C4-2B (cell line): ENCODE data around the gene CEACAM20.
"Not testable (repeated sequence)": the region's sequence is repeated elsewhere in the genome, so short reads cannot be mapped to it uniquely, and the experiment has no call there.

ENCODE experiments used
- H3K27ac ChIP-seq: fragments of 450-650 bp; 2 replicates; pipeline ENCODE4 v1.5.1; 2017
- ZFX ChIP-seq: fragments of 450-650 bp; IDR thresholded peaks from 2 replicates; pipeline ENCODE4 v1.6.1; 2017
- TF ChIP-seq, protein P1 (sequence below): fragments of 450-650 bp; conservative IDR thresholded peaks from 2 replicates; pipeline ENCODE4 v1.5.1; 2017; ENCODE audit warnings: mild to moderate bottlenecking

The CEACAM20 gene

DNA sequence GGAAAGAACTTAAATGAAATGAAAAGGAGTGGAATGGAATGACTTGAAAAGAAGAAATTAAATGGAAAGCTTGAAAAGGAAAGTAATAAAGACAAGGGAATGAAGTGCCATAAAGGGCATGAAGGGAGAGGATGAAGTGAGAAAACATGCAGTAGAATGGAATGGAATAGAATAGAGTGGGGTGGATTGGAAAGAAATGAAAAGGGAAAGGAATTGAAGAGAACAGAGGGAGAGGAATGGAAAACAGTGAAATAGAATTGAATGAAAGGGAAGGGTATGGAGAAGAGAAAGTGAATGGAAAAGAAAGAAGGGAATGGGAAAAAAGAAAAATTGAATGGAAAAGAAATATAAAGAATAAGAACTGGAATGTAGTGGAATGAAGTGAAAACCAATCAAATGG is 20.0 kb downstream of the CEACAM20 start:
- no peak overlapping the region for H3K27ac ChIP-seq
- TF ChIP-seq ZFX = no peak
- TF ChIP-seq, protein P1, sequence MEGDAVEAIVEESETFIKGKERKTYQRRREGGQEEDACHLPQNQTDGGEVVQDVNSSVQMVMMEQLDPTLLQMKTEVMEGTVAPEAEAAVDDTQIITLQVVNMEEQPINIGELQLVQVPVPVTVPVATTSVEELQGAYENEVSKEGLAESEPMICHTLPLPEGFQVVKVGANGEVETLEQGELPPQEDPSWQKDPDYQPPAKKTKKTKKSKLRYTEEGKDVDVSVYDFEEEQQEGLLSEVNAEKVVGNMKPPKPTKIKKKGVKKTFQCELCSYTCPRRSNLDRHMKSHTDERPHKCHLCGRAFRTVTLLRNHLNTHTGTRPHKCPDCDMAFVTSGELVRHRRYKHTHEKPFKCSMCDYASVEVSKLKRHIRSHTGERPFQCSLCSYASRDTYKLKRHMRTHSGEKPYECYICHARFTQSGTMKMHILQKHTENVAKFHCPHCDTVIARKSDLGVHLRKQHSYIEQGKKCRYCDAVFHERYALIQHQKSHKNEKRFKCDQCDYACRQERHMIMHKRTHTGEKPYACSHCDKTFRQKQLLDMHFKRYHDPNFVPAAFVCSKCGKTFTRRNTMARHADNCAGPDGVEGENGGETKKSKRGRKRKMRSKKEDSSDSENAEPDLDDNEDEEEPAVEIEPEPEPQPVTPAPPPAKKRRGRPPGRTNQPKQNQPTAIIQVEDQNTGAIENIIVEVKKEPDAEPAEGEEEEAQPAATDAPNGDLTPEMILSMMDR = no peak

DNA sequence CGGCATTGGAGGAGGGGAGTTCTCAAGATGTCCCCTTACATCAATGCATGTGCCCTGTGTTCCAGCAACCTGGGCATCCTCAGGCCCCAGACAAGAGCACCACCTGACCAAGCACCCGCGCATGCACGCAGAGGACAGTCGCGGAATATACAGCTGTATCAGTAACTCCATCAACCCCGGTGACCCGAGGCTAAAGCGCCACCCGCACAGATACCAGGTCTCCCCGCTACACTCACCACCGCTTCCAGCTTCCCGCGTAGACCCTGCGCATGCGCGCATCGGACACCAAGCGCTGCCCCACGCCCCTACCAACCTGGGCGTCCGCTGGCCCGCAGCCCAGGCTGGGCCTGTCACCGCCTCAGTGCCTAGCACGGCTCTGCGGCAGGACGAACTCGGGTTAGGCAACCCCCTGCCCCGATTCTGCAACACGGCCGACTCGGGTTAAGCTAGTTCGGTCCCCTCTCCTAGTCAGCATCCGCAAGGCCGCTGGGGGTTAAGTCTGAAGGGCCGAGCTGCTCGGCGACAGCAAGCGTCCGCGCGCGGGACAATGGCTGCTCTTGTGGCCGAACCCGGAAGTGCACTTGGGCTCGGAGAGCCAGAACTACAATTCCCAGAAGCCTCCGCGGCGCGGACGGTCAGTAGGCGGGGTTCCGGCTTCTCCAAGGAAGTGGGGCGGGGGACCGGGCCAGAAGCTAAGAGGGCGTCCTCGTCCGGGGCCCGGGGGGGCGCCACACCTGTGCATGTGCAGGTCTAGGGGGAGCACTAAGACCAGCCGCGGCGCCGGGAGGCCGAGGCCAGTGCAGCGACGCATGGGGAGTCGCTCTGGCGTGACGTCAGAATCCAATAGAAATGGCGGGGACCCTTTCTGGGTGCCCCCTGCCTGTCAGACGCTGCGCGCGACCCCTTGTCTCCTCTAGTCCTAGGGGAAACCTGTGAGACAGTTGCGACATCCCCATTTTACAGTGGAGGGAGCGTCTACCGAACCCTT is 29.2 kb downstream of the CEACAM20 start, which contains the start of gene ZNF180:
Gene ZNF180 (minus strand): TSS at position 561 of the 988 bp plus-strand sequence. CDS start 3,188 bp downstream, outside the sequence.
- TF ChIP-seq, protein P1 = peak; percentile 28
- TF ChIP-seq ZFX = peak; percentile 96
- peak within 1 kb of the TSS; percentile 86 for H3K27ac ChIP-seq

DNA sequence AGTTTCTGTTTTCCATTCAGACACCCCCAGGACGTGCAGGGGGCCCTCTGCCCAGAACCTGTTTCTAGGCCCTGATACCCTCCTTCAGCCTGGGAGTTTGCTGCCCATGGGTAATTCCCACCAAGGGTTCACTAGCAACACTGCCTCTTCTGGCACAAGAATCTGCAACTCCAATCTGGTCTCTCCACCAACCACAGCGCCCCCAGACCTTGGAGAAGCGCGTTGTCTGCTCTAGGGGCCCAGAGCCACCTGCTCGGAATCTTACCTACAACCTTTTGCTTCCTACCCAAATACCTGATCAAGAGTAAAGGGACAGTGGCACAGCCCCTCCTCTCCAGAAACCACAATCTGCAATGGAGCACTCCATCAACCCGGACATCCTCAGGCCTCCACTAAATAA is 29.9 kb downstream of the CEACAM20 start:
- TF ChIP-seq, protein P1 = no peak
- no peak for TF ChIP-seq ZFX
- peak overlapping the region; percentile 86 for H3K27ac ChIP-seq

DNA sequence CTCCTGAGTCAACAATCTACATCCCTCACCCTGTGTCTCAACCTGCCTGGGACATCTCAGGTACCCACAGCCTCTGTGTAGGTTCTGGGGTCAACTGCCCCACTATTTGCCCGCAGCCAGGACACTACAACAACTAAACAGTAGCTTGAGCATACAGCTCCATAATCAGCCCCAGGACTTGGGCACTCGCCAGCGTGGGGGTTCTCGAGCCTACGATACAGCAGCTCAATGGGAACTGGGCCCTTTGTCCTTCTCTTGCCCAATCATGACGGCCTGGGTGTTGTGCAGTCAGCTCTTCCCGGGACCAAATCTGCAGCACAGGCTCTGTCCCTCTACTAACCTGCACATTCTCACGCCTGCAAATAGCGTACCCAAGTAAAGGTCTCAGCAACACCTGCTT is 30.5 kb downstream of the CEACAM20 start:
- TF ChIP-seq ZFX = no peak
- TF ChIP-seq, protein P1 = no peak
- H3K27ac ChIP-seq = no peak overlapping the region

DNA sequence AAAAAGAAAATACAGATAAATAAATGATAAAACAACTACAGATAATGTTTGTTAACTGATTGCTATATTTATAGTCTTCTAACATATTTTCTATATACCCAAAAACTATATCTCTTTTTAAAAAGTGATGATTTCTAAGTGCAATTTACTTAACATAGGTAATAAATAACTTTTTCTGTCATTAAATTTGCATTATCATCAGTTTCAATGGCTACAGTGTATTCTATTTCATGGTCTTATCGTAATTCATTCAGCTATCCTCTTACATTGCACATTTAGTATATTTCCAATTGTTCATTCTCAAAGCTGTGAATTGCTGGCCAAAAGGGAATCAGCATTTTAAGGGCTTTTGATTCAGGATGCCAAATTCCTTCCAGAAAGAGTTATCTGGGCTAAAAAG is 32.8 kb downstream of the CEACAM20 start:
- TF ChIP-seq, protein P1 = no peak
- TF ChIP-seq ZFX = no peak
- no peak overlapping the region for H3K27ac ChIP-seq

DNA sequence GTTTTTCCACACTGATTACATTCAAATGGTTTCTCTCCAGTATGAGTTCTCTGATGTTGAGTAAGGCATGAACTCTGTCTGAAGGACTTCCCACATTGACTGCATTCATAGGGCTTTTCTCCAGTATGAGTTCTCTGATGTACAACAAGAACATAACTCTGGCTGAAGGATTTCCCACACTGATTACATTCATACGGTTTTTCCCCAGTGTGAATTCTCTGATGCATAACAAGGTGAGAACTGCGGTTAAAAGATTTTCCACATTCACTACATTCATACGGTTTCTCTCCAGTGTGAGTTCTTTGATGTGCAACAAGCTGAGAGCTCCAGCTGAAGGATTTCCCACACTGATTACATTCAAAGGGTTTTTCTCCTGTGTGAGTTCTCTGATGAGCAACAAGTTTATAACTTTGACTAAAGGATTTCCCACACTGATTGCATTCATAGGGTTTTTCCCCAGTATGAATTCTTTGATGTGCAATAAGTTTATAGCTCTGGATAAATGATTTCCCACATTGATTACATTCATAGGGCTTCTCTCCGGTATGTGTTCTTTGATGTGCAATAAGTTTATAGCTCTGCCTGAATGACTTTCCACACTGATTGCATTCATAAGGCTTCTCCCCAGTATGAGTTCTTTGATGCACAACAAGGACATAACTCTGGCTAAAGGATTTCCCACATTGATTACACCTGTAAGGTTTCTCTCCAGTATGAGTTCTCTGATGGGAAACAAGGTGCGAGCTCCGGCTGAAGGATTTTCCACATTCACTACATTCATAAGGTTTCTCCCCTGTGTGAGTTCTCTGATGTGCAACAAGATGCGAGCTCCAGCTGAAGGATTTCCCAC is 52.7 kb downstream of the CEACAM20 start:
- no peak for TF ChIP-seq ZFX
- TF ChIP-seq, protein P1 = no peak

DNA sequence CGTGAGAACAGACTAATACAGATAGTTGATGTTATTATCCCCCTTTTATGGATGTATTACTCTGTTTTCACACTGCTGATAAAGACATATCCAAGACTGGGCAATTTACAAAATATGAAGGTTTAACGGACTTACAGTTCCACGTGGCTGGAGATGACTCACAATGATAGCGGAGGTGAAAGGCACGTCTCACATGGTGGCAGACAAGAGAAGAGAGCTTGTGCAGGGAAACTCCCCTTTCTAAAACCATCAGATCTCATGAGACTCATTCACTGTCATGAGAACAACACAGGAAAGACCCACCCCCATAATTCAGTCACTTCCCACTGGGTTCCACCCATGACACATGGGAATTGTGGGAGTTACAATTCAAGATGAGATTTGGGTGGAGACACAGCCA is 60.7 kb downstream of the CEACAM20 start:
- H3K27ac ChIP-seq = not testable (repeated sequence)

More for the DNA sequence above, 52.7 kb downstream of the CEACAM20 start:
- H3K27ac ChIP-seq = no peak overlapping the region

DNA sequence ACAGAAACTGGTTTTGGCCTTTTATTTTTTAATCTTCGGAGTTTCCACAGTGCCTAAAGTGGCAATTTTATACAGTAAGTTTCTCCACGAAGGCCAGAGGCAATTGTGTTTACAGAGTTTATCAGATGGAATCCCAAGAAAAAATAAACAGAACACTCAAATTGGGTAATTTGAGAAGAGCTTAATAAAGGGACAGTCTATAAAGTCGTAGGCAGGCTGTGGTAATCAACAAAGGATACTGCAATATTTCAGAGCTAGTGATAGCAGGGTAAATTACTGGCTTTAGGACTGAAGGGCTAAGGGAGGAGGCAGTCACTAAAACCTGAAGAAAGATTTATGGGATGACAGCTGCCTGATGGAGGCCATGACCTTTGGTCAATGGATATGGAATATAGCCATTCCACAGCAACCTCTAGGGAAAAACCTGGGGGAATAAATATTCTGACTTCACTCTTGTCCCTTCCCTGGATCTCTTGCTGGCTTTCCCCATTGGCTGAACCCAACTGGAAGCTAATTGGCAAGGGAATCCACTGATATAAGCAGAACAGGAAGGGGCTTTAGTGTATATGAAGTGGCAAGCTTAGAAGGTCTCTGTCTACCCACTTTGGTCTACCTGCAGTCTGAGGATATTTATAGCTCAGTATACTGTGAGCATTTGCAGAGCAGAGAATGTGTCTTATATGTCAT is 66.7 kb downstream of the CEACAM20 start:
- H3K27ac ChIP-seq = not testable (repeated sequence)
